Measurements from ENCODE around the gene PRPF6.

- TF ChIP-seq MXI1 (conservative IDR thresholded peaks at IDR 0.05; ENCODE audit: poor library complexity, severe bottlenecking): no peak
- TF ChIP-seq CTCF (IDR thresholded peaks at IDR 0.05; ENCODE audit: poor library complexity, severe bottlenecking): no peak
- no peak for TF ChIP-seq SMC3 (conservative IDR thresholded peaks at IDR 0.05; ENCODE audit: poor library complexity)
These were observed 97.1 kb downstream of the PRPF6 start for GRCh38 chr20:64077876-64078551.
